HEK293 (cell line): ENCODE results near the gene SLC16A11.

ENCODE experiments used
- CTCF ChIA-PET: fragments of 350-600 bp; formaldehyde crosslinking; extraction: SDS; loops from one replicate; lab custom pipeline; 2021; ENCODE audit warnings: antibody characterized with exemption; lab: Yijun Ruan, JAX
- POLR2A ChIA-PET: fragments of 300-600 bp; formaldehyde crosslinking; extraction: SDS; loops from one replicate; lab custom pipeline; 2020; ENCODE audit warnings: antibody characterized with exemption, inconsistent platforms; lab: Yijun Ruan, JAX
- H3K27ac ChIP-seq: fragments of 200-500 bp; sonication (Bioruptor generic); 2 replicates; pipeline ENCODE4 v1.5.1; 2014; ENCODE audit warnings: low read depth, low read length, control low read depth, inconsistent platforms; ENCODE audit errors: extremely low read depth
- H3K36me3 ChIP-seq, 2 experiments: fragments of 200-500 bp in 1 of 2; sonication (Bioruptor generic) in 1 of 2; 1 replicate in 1 of 2; 2 replicates in 1 of 2; pipeline ENCODE4 v1.5.1; 2014 to 2017; ENCODE audit warnings: inconsistent platforms in 2 of 2, low read length in 2 of 2; ENCODE audit not compliant: control insufficient read depth in 2 of 2, insufficient read depth in 1 of 2
- H3K4me1 ChIP-seq: fragments of 200-500 bp; sonication (Bioruptor generic); 2 replicates; pipeline ENCODE4 v1.5.1; 2014; ENCODE audit warnings: mild to moderate bottlenecking, low read length, inconsistent platforms; ENCODE audit not compliant: control insufficient read depth, insufficient read depth
- H3K4me3 ChIP-seq: 2 replicates; pipeline ENCODE4 v1.5.1; 2011; ENCODE audit warnings: low read depth, mild to moderate bottlenecking, control low read depth, low read length, moderate library complexity
- H3K9me3 ChIP-seq: fragments of 200-500 bp; sonication (Bioruptor generic); 2 replicates; pipeline ENCODE4 v1.5.1; 2014; ENCODE audit warnings: low read depth, low read length, inconsistent platforms; ENCODE audit not compliant: control insufficient read depth, insufficient read depth
- HOXA7 ChIP-seq: sonication (generic); formaldehyde crosslinking; IDR thresholded peaks from 2 replicates; pipeline ENCODE4 v1.8.1; 2022; ENCODE audit warnings: missing genetic modification reagents, borderline replicate concordance
- HOXD13 ChIP-seq: sonication (generic); formaldehyde crosslinking; IDR thresholded peaks from 2 replicates; pipeline ENCODE4 v1.8.0; 2022; ENCODE audit warnings: missing genetic modification reagents, borderline replicate concordance
- KLF10 ChIP-seq: fragments of 450-650 bp; IDR thresholded peaks from 2 replicates; pipeline ENCODE4 v1.5.1; 2018; ENCODE audit warnings: missing biosample characterization, mild to moderate bottlenecking, missing genetic modification characterization
- KLF9 ChIP-seq: fragments of 450-650 bp; formaldehyde crosslinking; IDR thresholded peaks from 2 replicates; pipeline ENCODE4 v1.5.1; 2016; ENCODE audit warnings: missing biosample characterization, missing genetic modification characterization, low read depth
- SCRT1 ChIP-seq: fragments of 450-650 bp; formaldehyde crosslinking; IDR thresholded peaks from 2 replicates; pipeline ENCODE4 v1.5.1; 2016; ENCODE audit warnings: missing biosample characterization, missing genetic modification characterization, borderline replicate concordance
- SCRT2 ChIP-seq: fragments of 450-650 bp; formaldehyde crosslinking; IDR thresholded peaks from 2 replicates; pipeline ENCODE4 v1.5.1; 2016; ENCODE audit warnings: missing biosample characterization, missing genetic modification characterization
- SP2 ChIP-seq: fragments of 450-650 bp; formaldehyde crosslinking; IDR thresholded peaks from 2 replicates; pipeline ENCODE4 v1.5.1; 2016; ENCODE audit warnings: missing biosample characterization, missing genetic modification characterization
- ZBTB8A ChIP-seq: fragments of 450-650 bp; formaldehyde crosslinking; IDR thresholded peaks from 2 replicates; pipeline ENCODE4 v1.5.1; 2016; ENCODE audit warnings: missing biosample characterization, missing genetic modification characterization
- ZNF19 ChIP-seq: fragments of 450-650 bp; formaldehyde crosslinking; IDR thresholded peaks from 2 replicates; pipeline ENCODE4; 2016; ENCODE audit warnings: missing biosample characterization, missing genetic modification characterization, low read depth
- ZNF544 ChIP-seq: fragments of 450-650 bp; formaldehyde crosslinking; IDR thresholded peaks from 2 replicates; pipeline ENCODE4 v1.5.0; 2017; ENCODE audit warnings: missing biosample characterization, missing genetic modification characterization
- ZNF560 ChIP-seq: fragments of 450-650 bp; formaldehyde crosslinking; IDR thresholded peaks from 2 replicates; pipeline ENCODE4 v1.5.1; 2017; ENCODE audit warnings: missing biosample characterization, missing genetic modification characterization, borderline replicate concordance
- ZNF658 ChIP-seq: fragments of 450-650 bp; formaldehyde crosslinking; IDR thresholded peaks from 2 replicates; pipeline ENCODE4; 2016; ENCODE audit warnings: missing biosample characterization, missing genetic modification characterization
- ZNF677 ChIP-seq: fragments of 450-650 bp; IDR thresholded peaks from 2 replicates; pipeline ENCODE4 v1.5.0; 2018; ENCODE audit warnings: missing biosample characterization, mild to moderate bottlenecking, missing genetic modification characterization, moderate library complexity
- ZSCAN23 ChIP-seq: fragments of 450-650 bp; formaldehyde crosslinking; IDR thresholded peaks from 2 replicates; pipeline ENCODE4 v1.5.1; 2016; ENCODE audit warnings: missing biosample characterization, missing genetic modification characterization
- TF ChIP-seq, protein P1 (sequence below): fragments of 450-650 bp; formaldehyde crosslinking; IDR thresholded peaks from 2 replicates; pipeline ENCODE4 v1.5.1; 2016; ENCODE audit warnings: missing biosample characterization, missing genetic modification characterization
- TF ChIP-seq, protein P2 (sequence below): fragments of 450-650 bp; formaldehyde crosslinking; IDR thresholded peaks from 2 replicates; pipeline ENCODE4 v1.5.1; 2016; ENCODE audit warnings: missing biosample characterization, missing genetic modification characterization
- TF ChIP-seq, protein P3 (sequence below): fragments of 450-650 bp; formaldehyde crosslinking; IDR thresholded peaks from 2 replicates; pipeline ENCODE4 v1.5.1; 2016; ENCODE audit warnings: missing biosample characterization, missing genetic modification characterization, low read depth
- TF ChIP-seq, protein P4 (sequence below): fragments of 450-650 bp; formaldehyde crosslinking; IDR thresholded peaks from 2 replicates; pipeline ENCODE4 v1.5.1; 2017; ENCODE audit warnings: missing biosample characterization, missing genetic modification characterization
- TF ChIP-seq, protein P5 (sequence below): fragments of 450-650 bp; formaldehyde crosslinking; IDR thresholded peaks from 2 replicates; pipeline ENCODE4 v1.5.1; 2016; ENCODE audit warnings: missing biosample characterization, missing genetic modification characterization, borderline replicate concordance

SLC16A11 gene

DNA sequence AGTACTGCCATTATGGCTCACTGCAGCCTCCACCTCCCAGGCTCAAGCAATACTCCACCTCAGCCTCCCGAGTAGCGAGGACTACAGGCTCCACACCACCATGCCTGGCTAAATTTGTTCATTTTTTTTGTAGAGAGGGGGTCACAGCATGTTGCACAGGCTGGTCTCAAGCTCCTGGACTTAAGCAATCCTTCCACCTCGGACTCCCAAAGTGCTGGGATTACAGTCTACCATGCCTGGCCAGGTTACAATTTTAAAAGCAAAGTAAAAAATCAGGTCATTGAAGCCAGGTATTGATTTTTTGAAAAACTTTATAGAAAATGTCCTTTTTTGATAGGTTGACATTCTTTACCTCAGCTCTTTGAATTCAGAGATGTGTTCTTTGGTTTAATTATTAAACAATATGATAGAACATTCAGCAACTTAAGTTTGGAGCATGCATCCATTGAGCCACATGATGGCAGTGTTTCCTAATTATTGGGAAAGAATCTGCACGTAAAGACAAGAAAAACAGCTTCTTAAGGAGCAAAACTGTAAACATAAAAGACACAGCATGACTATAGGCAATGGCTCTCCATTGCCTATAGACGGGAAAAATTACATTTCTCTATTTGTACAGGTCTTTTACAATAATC is 1.7 kb upstream of the SLC16A11 start (continued):
- no peak for TF ChIP-seq ZNF560 (tag by site-specific recombination)

DNA sequence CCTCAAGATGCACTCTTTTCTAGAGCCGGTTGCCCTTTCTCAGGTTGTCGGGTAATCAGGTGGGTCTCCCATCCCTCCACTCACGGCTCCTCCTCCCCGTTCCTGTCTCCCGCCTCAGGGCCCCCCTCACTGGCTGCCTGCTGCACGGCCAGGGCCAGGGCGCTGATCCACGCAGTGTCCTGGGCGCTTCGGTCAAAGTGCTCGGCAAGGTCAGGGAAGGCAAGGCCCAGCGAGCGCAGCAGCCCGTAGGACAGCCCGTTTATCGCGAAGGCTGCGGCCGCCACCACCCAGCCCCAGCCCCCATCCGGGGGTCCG is 753 bp downstream of the SLC16A11 start:
- Histone ChIP-seq H3K4me1 (peaks cover 6% of the 10 kb centered on the region; the same call in 1 of the 2 replicates), H3K4me3 (no peak overlapping the region), H3K27ac (no peak overlapping the region), H3K36me3 (peaks cover 0 to 4% of the 10 kb centered on the region in 2 experiments; a peak in 1 of 3 replicates), H3K9me3 (no peaks in the 10 kb centered on the region)
- TF ChIP-seq HOXD13 (no peak), SCRT2 (no peak), ZNF658 (tag by site-specific recombination) (no peak), SCRT1 (tag by site-specific recombination) (no peak), ZNF677 (no peak), ZNF544 (tag by site-specific recombination) (no peak), ZNF19 (tag by site-specific recombination) (no peak)
- TF ChIP-seq, protein P1, sequence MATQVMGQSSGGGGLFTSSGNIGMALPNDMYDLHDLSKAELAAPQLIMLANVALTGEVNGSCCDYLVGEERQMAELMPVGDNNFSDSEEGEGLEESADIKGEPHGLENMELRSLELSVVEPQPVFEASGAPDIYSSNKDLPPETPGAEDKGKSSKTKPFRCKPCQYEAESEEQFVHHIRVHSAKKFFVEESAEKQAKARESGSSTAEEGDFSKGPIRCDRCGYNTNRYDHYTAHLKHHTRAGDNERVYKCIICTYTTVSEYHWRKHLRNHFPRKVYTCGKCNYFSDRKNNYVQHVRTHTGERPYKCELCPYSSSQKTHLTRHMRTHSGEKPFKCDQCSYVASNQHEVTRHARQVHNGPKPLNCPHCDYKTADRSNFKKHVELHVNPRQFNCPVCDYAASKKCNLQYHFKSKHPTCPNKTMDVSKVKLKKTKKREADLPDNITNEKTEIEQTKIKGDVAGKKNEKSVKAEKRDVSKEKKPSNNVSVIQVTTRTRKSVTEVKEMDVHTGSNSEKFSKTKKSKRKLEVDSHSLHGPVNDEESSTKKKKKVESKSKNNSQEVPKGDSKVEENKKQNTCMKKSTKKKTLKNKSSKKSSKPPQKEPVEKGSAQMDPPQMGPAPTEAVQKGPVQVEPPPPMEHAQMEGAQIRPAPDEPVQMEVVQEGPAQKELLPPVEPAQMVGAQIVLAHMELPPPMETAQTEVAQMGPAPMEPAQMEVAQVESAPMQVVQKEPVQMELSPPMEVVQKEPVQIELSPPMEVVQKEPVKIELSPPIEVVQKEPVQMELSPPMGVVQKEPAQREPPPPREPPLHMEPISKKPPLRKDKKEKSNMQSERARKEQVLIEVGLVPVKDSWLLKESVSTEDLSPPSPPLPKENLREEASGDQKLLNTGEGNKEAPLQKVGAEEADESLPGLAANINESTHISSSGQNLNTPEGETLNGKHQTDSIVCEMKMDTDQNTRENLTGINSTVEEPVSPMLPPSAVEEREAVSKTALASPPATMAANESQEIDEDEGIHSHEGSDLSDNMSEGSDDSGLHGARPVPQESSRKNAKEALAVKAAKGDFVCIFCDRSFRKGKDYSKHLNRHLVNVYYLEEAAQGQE (tag by site-specific recombination), result no peak
- TF ChIP-seq, protein P2, sequence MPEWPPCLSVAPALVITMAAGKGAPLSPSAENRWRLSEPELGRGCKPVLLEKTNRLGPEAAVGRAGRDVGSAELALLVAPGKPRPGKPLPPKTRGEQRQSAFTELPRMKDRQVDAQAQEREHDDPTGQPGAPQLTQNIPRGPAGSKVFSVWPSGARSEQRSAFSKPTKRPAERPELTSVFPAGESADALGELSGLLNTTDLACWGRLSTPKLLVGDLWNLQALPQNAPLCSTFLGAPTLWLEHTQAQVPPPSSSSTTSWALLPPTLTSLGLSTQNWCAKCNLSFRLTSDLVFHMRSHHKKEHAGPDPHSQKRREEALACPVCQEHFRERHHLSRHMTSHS (tag by site-specific recombination), result no peak
- POLR2A ChIA-PET, result interaction anchor here (0.7 kb wide), 1 partner anchor 8 kb away, joined by 3 read pairs; no protein-coding TSS in a partner anchor
- CTCF ChIA-PET, result interaction anchor here (1.1 to 12.8 kb wide), 2 partner anchors 97 to 253 kb away, joined by 3 to 388 read pairs; no protein-coding TSS in a partner anchor

DNA sequence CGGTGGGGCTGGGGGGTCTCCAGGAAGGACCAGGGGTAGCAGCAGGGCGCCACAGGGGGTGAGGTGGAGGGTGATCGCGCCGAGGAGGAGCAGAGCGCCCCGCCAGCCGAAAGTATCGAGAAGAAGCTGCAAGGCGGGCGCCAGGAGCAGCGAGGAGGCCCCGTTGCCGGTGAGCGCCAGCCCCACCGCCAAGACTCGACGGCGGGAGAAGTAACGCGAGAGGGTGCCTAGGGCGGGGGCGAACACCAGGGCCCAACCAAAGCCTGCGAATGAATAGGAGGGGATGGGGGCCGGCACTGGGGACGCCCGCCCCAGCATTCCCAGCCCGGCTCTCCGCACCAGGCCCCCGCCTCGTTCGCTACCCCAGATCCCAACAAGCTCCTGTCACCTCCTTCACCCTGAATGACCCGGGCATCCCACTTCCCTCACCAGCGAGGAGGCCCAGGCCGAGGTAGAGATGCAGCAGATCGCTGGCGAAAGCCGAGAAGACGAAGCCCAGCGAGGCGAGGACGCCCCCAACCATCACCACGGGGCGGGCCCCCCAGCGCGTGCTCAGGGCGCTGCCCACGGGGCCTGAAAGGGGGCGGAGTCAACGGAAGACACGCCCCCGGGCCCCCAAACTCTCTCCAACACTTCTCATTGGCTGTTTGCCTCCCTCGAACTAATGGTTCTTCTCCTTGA is 1.3 kb downstream of the SLC16A11 start:
- Histone ChIP-seq H3K27ac (no peak overlapping the region), H3K36me3 (peaks cover 0 to 4% of the 10 kb centered on the region in 2 experiments; a peak in 1 of 3 replicates), H3K4me1 (peaks cover 6% of the 10 kb centered on the region; the same call in 1 of the 2 replicates), H3K4me3 (no peak overlapping the region), H3K9me3 (no peaks in the 10 kb centered on the region)
- POLR2A ChIA-PET, result no interaction called here
- TF ChIP-seq ZSCAN23 (tag by site-specific recombination) (no peak), HOXA7 (no peak), ZBTB8A (tag by site-specific recombination) (peak; percentile 76; the same call in 1 of the 2 replicates), SP2 (tag by site-specific recombination) (peak; percentile 29; the same call in 1 of the 2 replicates), KLF10 (tag by site-specific recombination) (0 out of 2 replicates have a peak, but pooled peaks have one; percentile 25), KLF9 (tag by site-specific recombination) (peak; percentile 51; the same call in 1 of the 2 replicates)
- TF ChIP-seq, protein P3, sequence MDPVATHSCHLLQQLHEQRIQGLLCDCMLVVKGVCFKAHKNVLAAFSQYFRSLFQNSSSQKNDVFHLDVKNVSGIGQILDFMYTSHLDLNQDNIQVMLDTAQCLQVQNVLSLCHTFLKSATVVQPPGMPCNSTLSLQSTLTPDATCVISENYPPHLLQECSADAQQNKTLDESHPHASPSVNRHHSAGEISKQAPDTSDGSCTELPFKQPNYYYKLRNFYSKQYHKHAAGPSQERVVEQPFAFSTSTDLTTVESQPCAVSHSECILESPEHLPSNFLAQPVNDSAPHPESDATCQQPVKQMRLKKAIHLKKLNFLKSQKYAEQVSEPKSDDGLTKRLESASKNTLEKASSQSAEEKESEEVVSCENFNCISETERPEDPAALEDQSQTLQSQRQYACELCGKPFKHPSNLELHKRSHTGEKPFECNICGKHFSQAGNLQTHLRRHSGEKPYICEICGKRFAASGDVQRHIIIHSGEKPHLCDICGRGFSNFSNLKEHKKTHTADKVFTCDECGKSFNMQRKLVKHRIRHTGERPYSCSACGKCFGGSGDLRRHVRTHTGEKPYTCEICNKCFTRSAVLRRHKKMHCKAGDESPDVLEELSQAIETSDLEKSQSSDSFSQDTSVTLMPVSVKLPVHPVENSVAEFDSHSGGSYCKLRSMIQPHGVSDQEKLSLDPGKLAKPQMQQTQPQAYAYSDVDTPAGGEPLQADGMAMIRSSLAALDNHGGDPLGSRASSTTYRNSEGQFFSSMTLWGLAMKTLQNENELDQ (tag by site-specific recombination), result no peak
- TF ChIP-seq, protein P4, sequence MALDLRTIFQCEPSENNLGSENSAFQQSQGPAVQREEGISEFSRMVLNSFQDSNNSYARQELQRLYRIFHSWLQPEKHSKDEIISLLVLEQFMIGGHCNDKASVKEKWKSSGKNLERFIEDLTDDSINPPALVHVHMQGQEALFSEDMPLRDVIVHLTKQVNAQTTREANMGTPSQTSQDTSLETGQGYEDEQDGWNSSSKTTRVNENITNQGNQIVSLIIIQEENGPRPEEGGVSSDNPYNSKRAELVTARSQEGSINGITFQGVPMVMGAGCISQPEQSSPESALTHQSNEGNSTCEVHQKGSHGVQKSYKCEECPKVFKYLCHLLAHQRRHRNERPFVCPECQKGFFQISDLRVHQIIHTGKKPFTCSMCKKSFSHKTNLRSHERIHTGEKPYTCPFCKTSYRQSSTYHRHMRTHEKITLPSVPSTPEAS (tag by site-specific recombination), result no peak
- TF ChIP-seq, protein P5, sequence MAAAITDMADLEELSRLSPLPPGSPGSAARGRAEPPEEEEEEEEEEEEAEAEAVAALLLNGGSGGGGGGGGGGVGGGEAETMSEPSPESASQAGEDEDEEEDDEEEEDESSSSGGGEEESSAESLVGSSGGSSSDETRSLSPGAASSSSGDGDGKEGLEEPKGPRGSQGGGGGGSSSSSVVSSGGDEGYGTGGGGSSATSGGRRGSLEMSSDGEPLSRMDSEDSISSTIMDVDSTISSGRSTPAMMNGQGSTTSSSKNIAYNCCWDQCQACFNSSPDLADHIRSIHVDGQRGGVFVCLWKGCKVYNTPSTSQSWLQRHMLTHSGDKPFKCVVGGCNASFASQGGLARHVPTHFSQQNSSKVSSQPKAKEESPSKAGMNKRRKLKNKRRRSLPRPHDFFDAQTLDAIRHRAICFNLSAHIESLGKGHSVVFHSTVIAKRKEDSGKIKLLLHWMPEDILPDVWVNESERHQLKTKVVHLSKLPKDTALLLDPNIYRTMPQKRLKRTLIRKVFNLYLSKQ (tag by site-specific recombination), result no peak
- CTCF ChIA-PET, result interaction anchor here (1.1 to 12.8 kb wide), 2 partner anchors 94 to 98 kb away, joined by 3 to 388 read pairs; no protein-coding TSS in a partner anchor
